ENCODE results near the gene ZBTB8A. TPM values are rescaled to one million over a fixed set of nuclear protein-coding genes. Genes with fewer than 3 reads are reported as not detected.

Gene ZBTB8A
- total RNA-seq (2021) (4.2 and 4.3 TPM in 2 replicates), Bru-seq, nascent RNA (percentile 60 among the genes with signal in this experiment), BruChase-seq, experiment 1, labeled RNA remaining after a 2-hour chase (percentile 75 among the genes with signal in this experiment), BruChase-seq, experiment 2, labeled RNA remaining after a 6-hour chase (percentile 73 among the genes with signal in this experiment)
- long read RNA-seq = 0 reads

DNA sequence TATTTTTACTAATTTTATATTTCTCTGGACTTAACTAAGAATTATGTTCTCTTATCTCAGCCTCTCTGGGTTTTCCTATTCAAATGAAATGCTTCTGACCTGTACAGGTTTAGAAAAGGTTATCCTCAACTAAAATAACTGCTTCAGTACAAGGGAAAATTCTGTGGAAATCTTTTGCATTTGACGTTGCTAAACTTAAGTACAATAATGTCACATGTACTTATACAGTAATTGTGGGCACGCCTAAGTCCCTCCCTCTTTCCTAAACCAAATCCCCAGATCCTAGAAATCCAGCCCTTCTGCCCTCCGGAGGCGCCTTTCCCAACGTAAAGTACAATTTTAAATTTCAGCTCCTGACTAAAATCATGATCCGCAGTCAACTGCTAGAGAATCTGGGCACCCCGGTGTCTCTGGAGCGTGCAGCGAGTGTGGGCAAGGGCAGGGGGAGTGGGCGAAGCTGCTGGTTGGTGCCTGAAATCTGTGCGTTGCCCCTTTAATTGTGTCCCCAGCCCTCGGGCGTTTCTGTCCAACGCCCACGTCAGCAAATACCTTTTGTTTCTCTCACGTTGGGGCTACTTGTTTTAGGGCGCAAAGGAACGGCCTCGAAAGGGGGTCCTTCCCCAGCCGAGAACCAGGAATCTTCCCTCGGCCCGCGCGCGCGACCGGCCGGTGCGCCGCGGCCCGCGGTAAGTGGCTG is at the start of gene ZBTB8A:
TSS of gene ZBTB8A (plus strand) at position 541 of the 697 bp plus-strand sequence. CDS start 53,505 bp downstream, outside the sequence.
- BruUV-seq (replicated peaks) = TSS peak; percentile 25
- POLR2A ChIA-PET (ENCODE audit: unreplicated experiment) = interaction anchor here (0.5 kb wide), 1 partner anchor 85 kb away, joined by 3 read pairs; no protein-coding TSS in a partner anchor
- intact Hi-C loops (cut with micrococcal nuclease; ENCODE audit: unreplicated experiment) = loop anchor here (5.0 kb wide), 1 partner anchor 113 kb away; the partner anchor contains the start of genes RBBP4 and ZBTB8OS

DNA sequence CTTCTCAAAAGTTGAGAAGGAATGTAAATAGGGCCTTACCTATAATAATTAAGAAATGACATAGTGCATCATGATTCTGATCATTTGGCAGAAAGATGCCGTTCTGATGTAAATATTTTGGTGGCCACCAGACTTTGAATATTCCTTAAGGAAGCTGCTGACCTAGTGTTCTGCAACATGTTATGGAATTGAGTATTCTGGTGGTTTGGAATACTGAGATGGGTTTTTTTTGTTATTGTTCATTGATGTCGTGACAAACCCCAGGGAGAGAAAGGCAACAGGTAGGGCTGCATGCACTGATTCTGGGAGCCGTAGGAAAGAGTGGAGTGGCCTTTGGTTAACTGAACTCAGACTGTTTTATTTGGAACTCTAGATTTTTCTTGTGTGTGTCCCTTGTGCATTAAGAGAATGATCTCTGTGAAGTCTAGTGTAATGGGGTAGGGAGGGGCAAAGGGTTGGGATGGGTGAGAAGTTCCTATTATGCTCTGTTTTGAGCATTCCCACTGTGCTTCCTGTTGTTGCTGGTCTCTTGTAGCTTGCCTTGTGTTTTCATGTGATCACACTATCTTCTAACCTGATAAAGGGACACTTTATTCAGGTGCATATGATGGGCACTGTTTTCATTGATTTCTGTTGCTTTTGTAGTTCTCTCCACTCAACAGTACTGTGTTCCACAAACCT is 49.3 kb upstream of the ZBTB8A start:
- H2AFZ ChIP-seq = no peak overlapping the region
- no peaks in the 10 kb centered on the region for H3K79me2 ChIP-seq (ENCODE audit: low read depth)
- no peak overlapping the region for H3K4me3 ChIP-seq
- no peaks in the 10 kb centered on the region for H3K36me3 ChIP-seq (ENCODE audit: low read depth)
- 0 out of 2 replicates have a peak, but pooled peaks cover 7% of the 10 kb centered on the region for H3K27me3 ChIP-seq (ENCODE audit: insufficient read depth, low read depth)
- TF ChIP-seq, protein P1, sequence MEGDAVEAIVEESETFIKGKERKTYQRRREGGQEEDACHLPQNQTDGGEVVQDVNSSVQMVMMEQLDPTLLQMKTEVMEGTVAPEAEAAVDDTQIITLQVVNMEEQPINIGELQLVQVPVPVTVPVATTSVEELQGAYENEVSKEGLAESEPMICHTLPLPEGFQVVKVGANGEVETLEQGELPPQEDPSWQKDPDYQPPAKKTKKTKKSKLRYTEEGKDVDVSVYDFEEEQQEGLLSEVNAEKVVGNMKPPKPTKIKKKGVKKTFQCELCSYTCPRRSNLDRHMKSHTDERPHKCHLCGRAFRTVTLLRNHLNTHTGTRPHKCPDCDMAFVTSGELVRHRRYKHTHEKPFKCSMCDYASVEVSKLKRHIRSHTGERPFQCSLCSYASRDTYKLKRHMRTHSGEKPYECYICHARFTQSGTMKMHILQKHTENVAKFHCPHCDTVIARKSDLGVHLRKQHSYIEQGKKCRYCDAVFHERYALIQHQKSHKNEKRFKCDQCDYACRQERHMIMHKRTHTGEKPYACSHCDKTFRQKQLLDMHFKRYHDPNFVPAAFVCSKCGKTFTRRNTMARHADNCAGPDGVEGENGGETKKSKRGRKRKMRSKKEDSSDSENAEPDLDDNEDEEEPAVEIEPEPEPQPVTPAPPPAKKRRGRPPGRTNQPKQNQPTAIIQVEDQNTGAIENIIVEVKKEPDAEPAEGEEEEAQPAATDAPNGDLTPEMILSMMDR (conservative IDR thresholded peaks at IDR 0.05) = no peak
- no peak for TF ChIP-seq EZH2 (IDR thresholded peaks at IDR 0.05; ENCODE audit: low read depth)
- POLR2A ChIA-PET (ENCODE audit: unreplicated experiment) = no interaction called here
- peaks cover 25% of the 10 kb centered on the region for H3K4me1 ChIP-seq (replicated peaks; ENCODE audit: insufficient read depth)
- H3K27ac ChIP-seq = no peak overlapping the region
- no peaks in the 10 kb centered on the region for H3K9me2 ChIP-seq (ENCODE audit: insufficient read depth)
- no peak overlapping the region for H3K4me2 ChIP-seq
- no peaks in the 10 kb centered on the region for H3K9me3 ChIP-seq (ENCODE audit: insufficient read depth, low read depth)
- no peaks in the 10 kb centered on the region for H4K20me1 ChIP-seq (ENCODE audit: insufficient read depth)
- BruUV-seq (replicated peaks) = no TSS peak
- no peak for DNase-seq
- peaks cover 21% of the 10 kb centered on the region for H3F3A ChIP-seq (ENCODE audit: insufficient read depth, low read depth)
- intact Hi-C loops (cut with micrococcal nuclease; ENCODE audit: unreplicated experiment) = no loop called here
- CTCF ChIA-PET = no interaction called here

More for the DNA sequence above, at the start of gene ZBTB8A:
- no peaks in the 10 kb centered on the region for H3K27me3 ChIP-seq (ENCODE audit: insufficient read depth, low read depth)
- TF ChIP-seq EZH2 (IDR thresholded peaks at IDR 0.05; ENCODE audit: low read depth) = no peak
- TF ChIP-seq, protein P1 (conservative IDR thresholded peaks at IDR 0.05) = no peak
- CTCF ChIA-PET = interaction anchor here (0.6 kb wide), 1 partner anchor 18 kb away, joined by 5 read pairs; no protein-coding TSS in a partner anchor
- peaks cover 10% of the 10 kb centered on the region; the same call in 1 of the 2 replicates for H3K4me1 ChIP-seq (replicated peaks; ENCODE audit: insufficient read depth)
- H3K36me3 ChIP-seq (ENCODE audit: low read depth) = no peaks in the 10 kb centered on the region
- peaks cover 5% of the 10 kb centered on the region; the same call in 1 of the 2 replicates for H3F3A ChIP-seq (ENCODE audit: insufficient read depth, low read depth)
- no peaks in the 10 kb centered on the region for H3K9me2 ChIP-seq (ENCODE audit: insufficient read depth)
- H3K9me3 ChIP-seq (ENCODE audit: insufficient read depth, low read depth) = no peaks in the 10 kb centered on the region
- peak within 1 kb of the TSS; percentile 81 for H2AFZ ChIP-seq
- H3K4me2 ChIP-seq = peak within 1 kb of the TSS; percentile 84
- peak; percentile 48 to 56 for DNase-seq
- peak within 1 kb of the TSS; percentile 68 for H3K4me3 ChIP-seq
- H4K20me1 ChIP-seq (ENCODE audit: insufficient read depth) = no peaks in the 10 kb centered on the region
- H3K27ac ChIP-seq = no peak within 1 kb of the TSS
- no peaks in the 10 kb centered on the region for H3K79me2 ChIP-seq (ENCODE audit: low read depth)

DNA sequence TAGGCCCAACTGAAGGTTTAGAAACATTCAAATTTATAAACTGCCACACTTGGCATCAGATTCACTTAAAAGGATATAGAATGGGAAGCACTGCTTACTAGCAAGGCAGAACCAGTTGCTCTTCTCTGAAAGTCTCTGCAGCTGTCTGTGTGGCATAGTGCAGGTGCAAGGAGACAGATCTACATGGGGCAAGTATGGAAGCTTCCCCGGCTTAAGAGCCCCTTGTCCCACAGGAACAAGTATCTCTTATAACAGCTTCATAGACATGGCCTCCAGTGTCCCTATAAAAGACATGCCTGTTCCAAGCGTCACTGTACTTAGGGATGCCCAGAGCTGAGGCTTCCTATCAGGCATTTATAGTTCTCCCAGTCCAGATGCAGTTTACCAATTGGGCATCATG is 47.8 kb upstream of the ZBTB8A start:
- no peak for TF ChIP-seq EZH2 (IDR thresholded peaks at IDR 0.05; ENCODE audit: low read depth)
- TF ChIP-seq, protein P1 (conservative IDR thresholded peaks at IDR 0.05) = no peak

More for the DNA sequence above, 47.8 kb upstream of the ZBTB8A start:
- no peak overlapping the region for H2AFZ ChIP-seq
- no TSS peak for BruUV-seq (replicated peaks)
- intact Hi-C loops (cut with micrococcal nuclease; ENCODE audit: unreplicated experiment) = no loop called here
- CTCF ChIA-PET = no interaction called here
- no peaks in the 10 kb centered on the region for H3K36me3 ChIP-seq (ENCODE audit: low read depth)
- no peak for DNase-seq
- 0 out of 2 replicates have a peak, but pooled peaks cover 7% of the 10 kb centered on the region for H3K27me3 ChIP-seq (ENCODE audit: insufficient read depth, low read depth)
- peaks cover 12% of the 10 kb centered on the region for H3F3A ChIP-seq (ENCODE audit: insufficient read depth, low read depth)
- peaks cover 12% of the 10 kb centered on the region for H3K4me1 ChIP-seq (replicated peaks; ENCODE audit: insufficient read depth)
- POLR2A ChIA-PET (ENCODE audit: unreplicated experiment) = no interaction called here
- no peak overlapping the region for H3K4me2 ChIP-seq
- no peaks in the 10 kb centered on the region for H3K79me2 ChIP-seq (ENCODE audit: low read depth)
- no peaks in the 10 kb centered on the region for H3K9me3 ChIP-seq (ENCODE audit: insufficient read depth, low read depth)
- no peak overlapping the region for H3K4me3 ChIP-seq
- H4K20me1 ChIP-seq (ENCODE audit: insufficient read depth) = no peaks in the 10 kb centered on the region
- no peak overlapping the region for H3K27ac ChIP-seq
- H3K9me2 ChIP-seq (ENCODE audit: insufficient read depth) = no peaks in the 10 kb centered on the region

All from PC-9 (cell line).